Endothelial cell of umbilical vein (primary cell): ENCODE results near the gene FARP1. TPM values are rescaled to one million over a fixed set of nuclear protein-coding genes. Genes with fewer than 3 reads are reported as not detected.

ENCODE experiments used
- BruUV-seq: library from RNA; stranded (reverse); fragments of 400-500 nt; replicated peaks from 2 replicates; lab custom pipeline; 2021; lab: Mats Ljungman, UMichigan
- CTCF ChIA-PET: fragments of 300-600, 350-600 bp; sonication (Branson Sonifier 250); formaldehyde crosslinking; loops from one replicate; lab custom pipeline; 2021; ENCODE audit warnings: antibody characterized with exemption, inconsistent platforms; lab: Charles Lee
- POLR2A ChIA-PET: fragments of 300-600, 350-600 bp; sonication (Branson Sonifier 250); formaldehyde crosslinking; loops from one replicate; lab custom pipeline; 2021; ENCODE audit warnings: antibody characterized with exemption, inconsistent platforms; lab: Charles Lee
- DNase-seq: peaks from one replicate; pipeline ENCODE4 v3.0.0-alpha.2; 2011; ENCODE audit warnings: low read depth, low spot score
- FAIRE-seq: peaks from 2 replicates; lab custom pipeline; 2011; peaks lifted over from hg19 to GRCh38; lab: Jason Lieb, UNC
- H2AFZ ChIP-seq: 2 replicates; pipeline ENCODE4 v1.6.0; 2012; ENCODE audit warnings: low read depth, low read length, control low read depth, inconsistent platforms
- H3K27ac ChIP-seq: 2 replicates; pipeline ENCODE4 v1.5.1; 2011; ENCODE audit warnings: low read depth, mild to moderate bottlenecking, control low read depth, low read length, moderate library complexity; ENCODE audit not compliant: insufficient read depth
- H3K27me3 ChIP-seq, 2 experiments: 2 replicates each; pipeline versions ENCODE4 v1.6.0 to v1.6.1; 2011; ENCODE audit warnings: low read length in 2 of 2, mixed read lengths in 1 of 2; ENCODE audit not compliant: control insufficient read depth in 2 of 2, insufficient read depth in 2 of 2
- H3K36me3 ChIP-seq, 2 experiments: 2 replicates in 1 of 2; 3 replicates in 1 of 2; pipeline ENCODE4 v1.5.1; 2011; ENCODE audit warnings: low read length in 2 of 2, mild to moderate bottlenecking in 1 of 2, moderate library complexity in 1 of 2; ENCODE audit not compliant: control insufficient read depth in 2 of 2, insufficient read depth in 2 of 2; ENCODE audit errors: extremely low read depth in 1 of 2
- H3K4me1 ChIP-seq: 3 replicates; pipeline ENCODE4 v1.5.1; 2011; ENCODE audit warnings: mild to moderate bottlenecking, low read length; ENCODE audit not compliant: control insufficient read depth, insufficient read depth; ENCODE audit errors: extremely low read depth
- H3K4me2 ChIP-seq: 2 replicates; pipeline ENCODE4 v1.6.1; 2011; ENCODE audit warnings: low read length, control low read depth, mixed read lengths; ENCODE audit not compliant: insufficient read depth
- H3K4me3 ChIP-seq, 3 experiments: fragments of 200-600 bp in 1 of 3; sonication (generic), shearing (Covaris generic) in 1 of 3; replicated peaks in 1 of 3; 2 replicates each; pipeline ENCODE4 v1.5.1; 2011 to 2016; ENCODE audit warnings: control low read depth in 3 of 3, low read length in 3 of 3, mild to moderate bottlenecking in 2 of 3, inconsistent platforms in 1 of 3, low read depth in 1 of 3, moderate library complexity in 1 of 3; ENCODE audit not compliant: insufficient read depth in 1 of 3
- H3K79me2 ChIP-seq: 2 replicates; pipeline ENCODE4 v1.6.0; 2012; ENCODE audit warnings: low read length, inconsistent platforms; ENCODE audit not compliant: control insufficient read depth, insufficient read depth
- H3K9ac ChIP-seq: replicated peaks from 2 replicates; pipeline ENCODE3; 2011; ENCODE audit warnings: low read length, control low read depth; ENCODE audit not compliant: insufficient read depth; ENCODE audit errors: extremely low read depth
- H3K9me1 ChIP-seq: replicated peaks from 3 replicates; pipeline ENCODE4 v1.6.0; 2011; ENCODE audit warnings: mild to moderate bottlenecking, low read length; ENCODE audit not compliant: control insufficient read depth, insufficient read depth; ENCODE audit errors: extremely low read depth
- H3K9me3 ChIP-seq: replicated peaks from 2 replicates; pipeline ENCODE4 v1.5.1; 2012; ENCODE audit warnings: low read length, inconsistent platforms; ENCODE audit not compliant: control insufficient read depth, insufficient read depth
- H4K20me1 ChIP-seq: replicated peaks from 2 replicates; pipeline ENCODE3; 2011; ENCODE audit warnings: mild to moderate bottlenecking, low read length; ENCODE audit not compliant: control insufficient read depth, insufficient read depth; ENCODE audit errors: extremely low read depth
- CTCF ChIP-seq, 2 donors: IDR thresholded peaks; 1 replicate in 1 of 2; 2 replicates in 1 of 2; pipeline ENCODE4 v1.5.1; 2011; ENCODE audit warnings: low read length in 2 of 2, mild to moderate bottlenecking in 2 of 2, moderate library complexity in 2 of 2, control low read depth in 1 of 2, inconsistent platforms in 1 of 2, low read depth in 1 of 2; ENCODE audit not compliant: insufficient read depth in 1 of 2; ENCODE audit errors: extremely low read depth in 1 of 2
- EZH2 ChIP-seq: IDR thresholded peaks from 2 replicates; pipeline ENCODE4 v1.6.1; 2012; ENCODE audit warnings: borderline replicate concordance, low read depth, mild to moderate bottlenecking, moderate library complexity, low read length, inconsistent platforms; ENCODE audit not compliant: severe bottlenecking
- FOS ChIP-seq: IDR thresholded peaks from 2 replicates; pipeline ENCODE4 v1.6.1; 2011; ENCODE audit warnings: mild to moderate bottlenecking, low read length, moderate library complexity, borderline replicate concordance; ENCODE audit not compliant: insufficient read depth
- GATA2 ChIP-seq: IDR thresholded peaks from 2 replicates; pipeline ENCODE4 v1.7.0; 2011; ENCODE audit warnings: low read depth, mild to moderate bottlenecking, moderate library complexity, mixed read lengths, low read length; ENCODE audit not compliant: insufficient read length, insufficient read depth
- JUN ChIP-seq: IDR thresholded peaks from 2 replicates; pipeline ENCODE4 v1.6.1; 2011; ENCODE audit warnings: borderline replicate concordance, low read depth; ENCODE audit not compliant: insufficient read length, insufficient read depth
- POLR2AphosphoS5 ChIP-seq: IDR thresholded peaks from 2 replicates; pipeline ENCODE4 v1.6.1; 2012; ENCODE audit warnings: low read depth, mild to moderate bottlenecking, control low read depth, low read length, moderate library complexity; ENCODE audit not compliant: insufficient read depth
- dilution Hi-C: fragments of 300-500 bp; cut with MboI; formaldehyde crosslinking; loops from one replicate; pipeline ENCODE4 v1.15.0; 2019; ENCODE audit warnings: low sequenced_read_pairs; ENCODE audit not compliant: extremely low pct_ligation_motif_present
- intact Hi-C: fragments of 100-400 bp; cut with micrococcal nuclease; formaldehyde crosslinking; loops from one replicate; pipeline ENCODE4 v1.10.0; 2022
- polyA plus RNA-seq, 4 experiments: library from polyadenylated mRNA; depleted of rRNA in 3 of 4; stranded (reverse) in 3 of 4; unstranded in 1 of 4; fragments of >200 nt; gene quantifications; 2 replicates each; pipeline versions ENCODE4 v1.2.1 to v1.2.3, GENCODE V29; 2011 to 2012; ENCODE audit warnings: missing spikeins in 1 of 4
- total RNA-seq: library from RNA; stranded (reverse); gene quantifications from 2 replicates; pipeline ENCODE4 v1.2.3, GENCODE V29; 2021
- TF ChIP-seq, protein P1 (sequence below): IDR thresholded peaks from 2 replicates; pipeline ENCODE4 v1.6.1; 2011; ENCODE audit not compliant: insufficient read depth, insufficient read length

FARP1 gene
- total and polyA plus RNA-seq, 2 donors (not counting 3 experiments of a cell fraction or from before 2014, with no cell fraction given) = 19.0 to 77.7 TPM

DNA sequence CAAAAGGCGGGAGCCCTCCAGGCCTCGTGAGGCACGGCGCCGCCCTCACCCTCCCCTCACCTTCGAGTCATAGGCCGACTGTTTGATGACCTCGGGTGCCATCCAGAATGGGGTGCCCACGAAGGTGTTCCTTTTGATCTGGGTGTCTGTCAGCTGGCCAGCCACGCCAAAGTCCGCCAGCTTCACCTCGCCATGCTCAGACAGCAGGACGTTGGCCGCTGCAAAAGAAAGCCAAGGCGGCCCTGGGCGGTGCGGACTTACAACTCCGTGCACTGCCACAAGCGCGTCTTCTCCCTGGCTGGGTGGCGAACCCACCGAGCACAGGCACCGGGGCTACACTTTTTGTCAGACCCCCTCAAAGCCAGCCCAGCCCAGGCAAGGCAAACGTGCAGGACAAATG, 331.9 kb downstream of the FARP1 start:
- Histone ChIP-seq H3K36me3 (peaks cover 11 to 25% of the 10 kb centered on the region in 2 experiments), H3K9me1 (no peaks in the 10 kb centered on the region), H3K4me2 (no peak overlapping the region), H4K20me1 (no peaks in the 10 kb centered on the region), H3K4me1 (peaks cover 29% of the 10 kb centered on the region), H3K4me3 (no peak overlapping the region), H3K9ac (no peak overlapping the region), H2AFZ (no peak overlapping the region), H3K79me2 (peaks cover 57% of the 10 kb centered on the region), H3K27me3 (no peaks in the 10 kb centered on the region), H3K9me3 (no peaks in the 10 kb centered on the region), H3K27ac (no peak overlapping the region)
- FAIRE-seq (no peak), DNase-seq (no peak)
- ChIA-PET POLR2A (no interaction called here), CTCF (interaction anchor here (1.4 kb wide), 1 partner anchor 10 kb away, joined by 7 read pairs; no protein-coding TSS in a partner anchor)
- intact Hi-C loops (no loop called here), dilution Hi-C loops (no loop called here)
- TF ChIP-seq FOS (no peak), POLR2AphosphoS5 (no peak), CTCF (IDR thresholded peaks at IDR 0.05; ENCODE audit: extremely low read depth in 1 of 2, insufficient read depth in 1 of 2, low read depth in 1 of 2, low read length in 2 of 2) (no peak), JUN (no peak), GATA2 (no peak), EZH2 (no peak)
- TF ChIP-seq, protein P1, sequence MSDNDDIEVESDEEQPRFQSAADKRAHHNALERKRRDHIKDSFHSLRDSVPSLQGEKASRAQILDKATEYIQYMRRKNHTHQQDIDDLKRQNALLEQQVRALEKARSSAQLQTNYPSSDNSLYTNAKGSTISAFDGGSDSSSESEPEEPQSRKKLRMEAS = no peak
- no TSS peak for BruUV-seq
